Thyroid gland (tissue), 4 donors: ENCODE measurements around the gene SORCS2.

Source experiments
- CTCF ChIP-seq, 6 experiments: fragments of 200-600 bp in 3 of 6; fragments of 450-650 bp in 3 of 6; sonication (generic) in 3 of 6; IDR thresholded peaks; one replicate each; pipeline ENCODE4 v1.5.1; 2016 to 2019; ENCODE audit warnings: antibody characterized with exemption in 6 of 6, mild to moderate bottlenecking in 2 of 6, inconsistent platforms in 1 of 6, moderate library complexity in 1 of 6
- POLR2A ChIP-seq, 2 donors: fragments of 450-650 bp; IDR thresholded peaks; one replicate each; pipeline ENCODE4 v1.6.1; 2017; ENCODE audit warnings: antibody characterized with exemption in 2 of 2, mild to moderate bottlenecking in 2 of 2, moderate library complexity in 1 of 2

GRCh38 chr4:7252051-7252450 lies 59.7 kb downstream of the SORCS2 start:
- TF ChIP-seq POLR2A (IDR thresholded peaks at IDR 0.05) (no peak), CTCF (IDR thresholded peaks at IDR 0.05) (no peak)
